HCT116 (cell line): Measurements from ENCODE around the gene CDH13. TPM values are rescaled to one million over a fixed set of nuclear protein-coding genes. Genes with fewer than 3 reads are reported as not detected.

Source experiments
- ATAC-seq: fragments of 200-7000 bp; cut with Tn5 transposase; 2 replicates; pipeline ENCODE4 v1.9.1; 2020; ENCODE audit warnings: mild to moderate bottlenecking, moderate library complexity
- BruUV-seq: library from RNA; stranded (reverse); fragments of 400-500 nt; replicated peaks from 2 replicates; lab custom pipeline; 2021; lab: Mats Ljungman, UMichigan
- CTCF ChIA-PET: fragments of 300-600 bp; sonication (Branson Sonifier 250); formaldehyde crosslinking; loops from one replicate; lab custom pipeline; 2021; ENCODE audit warnings: antibody characterized with exemption; lab: Charles Lee
- POLR2A ChIA-PET: fragments of 300-600, 350-600 bp; sonication (Branson Sonifier 250); formaldehyde crosslinking; loops from one replicate; lab custom pipeline; 2021; ENCODE audit warnings: antibody characterized with exemption; lab: Charles Lee
- RAD21 ChIA-PET, 2 experiments: fragments of 300-600 bp; sonication (Branson Sonifier 250); formaldehyde crosslinking; loops; one replicate each; lab custom pipeline; 2023; ENCODE audit warnings: low total read pairs in 2 of 2; ENCODE audit not compliant: uncharacterized antibody in 2 of 2, unreplicated experiment in 2 of 2, low non-redundant PET in 1 of 2; lab: Charles Lee
- DNase-seq: peaks from one replicate; pipeline ENCODE4 v3.0.0-alpha.2; 2010; ENCODE audit warnings: low read depth, low spot score
- H2AFZ ChIP-seq: fragments of 200-600 bp; shearing (Covaris generic), sonication (generic); 2 replicates; pipeline ENCODE4 v1.6.1; 2017; ENCODE audit warnings: low read depth, mixed run types, mixed read lengths, antibody characterized with exemption, low read length; ENCODE audit not compliant: poor library complexity, severe bottlenecking
- H3K27ac ChIP-seq: 2 replicates; pipeline ENCODE4 v1.5.1; 2012; ENCODE audit warnings: low read depth, low read length
- H3K27me3 ChIP-seq: fragments of 200-600 bp; sonication (generic); 2 replicates; pipeline ENCODE4 v1.6.1; 2016; ENCODE audit warnings: mixed run types, low read length, mixed read lengths; ENCODE audit not compliant: insufficient read depth
- H3K36me3 ChIP-seq, 2 experiments: fragments of 200-500 bp in 1 of 2; fragments of 200-600 bp in 1 of 2; sonication (Bioruptor generic) in 1 of 2; sonication (generic) in 1 of 2; 2 replicates each; pipeline versions ENCODE4 v1.5.1 to v1.6.1; 2014 to 2016; ENCODE audit warnings: low read length in 2 of 2, inconsistent platforms in 1 of 2, mixed read lengths in 1 of 2, mixed run types in 1 of 2; ENCODE audit not compliant: insufficient read depth in 2 of 2, control insufficient read depth in 1 of 2
- H3K4me1 ChIP-seq, 2 experiments: fragments of 200-600 bp in 1 of 2; sonication (generic) in 1 of 2; 2 replicates each; pipeline versions ENCODE4 v1.5.1 to v1.6.1; 2012 to 2017; ENCODE audit warnings: low read length in 2 of 2, inconsistent platforms in 1 of 2, mild to moderate bottlenecking in 1 of 2, mixed read lengths in 1 of 2, mixed run types in 1 of 2, moderate library complexity in 1 of 2; ENCODE audit not compliant: insufficient read depth in 2 of 2, control insufficient read depth in 1 of 2
- H3K4me2 ChIP-seq: fragments of 200-600 bp; sonication (generic); 2 replicates; pipeline ENCODE4 v1.6.1; 2017; ENCODE audit warnings: mixed run types, low read length, mixed read lengths
- H3K4me3 ChIP-seq, 2 experiments: fragments of 200-600 bp in 1 of 2; sonication (generic) in 1 of 2; replicated peaks in 1 of 2; 2 replicates each; pipeline ENCODE4 v1.5.1; 2011 to 2016; ENCODE audit warnings: low read length in 2 of 2, control low read depth in 1 of 2, low read depth in 1 of 2, mild to moderate bottlenecking in 1 of 2, mixed read lengths in 1 of 2, mixed run types in 1 of 2
- H3K79me2 ChIP-seq: fragments of 200-600 bp; sonication (generic); 2 replicates; pipeline ENCODE4 v1.6.1; 2017; ENCODE audit warnings: mild to moderate bottlenecking, mixed run types, low read length, moderate library complexity, mixed read lengths; ENCODE audit not compliant: insufficient read depth
- H3K9ac ChIP-seq: fragments of 200-600 bp; sonication (generic); 2 replicates; pipeline ENCODE4 v1.6.1; 2016; ENCODE audit warnings: low read length, mixed read lengths
- H3K9me2 ChIP-seq: fragments of 200-600 bp; sonication (generic), shearing (Covaris generic); 2 replicates; pipeline ENCODE4 v1.6.1; 2017; ENCODE audit warnings: mixed run types, mild to moderate bottlenecking, moderate library complexity; ENCODE audit not compliant: insufficient read depth
- H3K9me3 ChIP-seq, 2 experiments: fragments of 200-500 bp in 1 of 2; fragments of 200-600 bp in 1 of 2; sonication (Bioruptor generic) in 1 of 2; sonication (generic) in 1 of 2; 2 replicates each; pipeline ENCODE4 v1.6.1; 2014 to 2017; ENCODE audit warnings: low read length in 2 of 2, mixed read lengths in 2 of 2, inconsistent platforms in 1 of 2, low read depth in 1 of 2, mild to moderate bottlenecking in 1 of 2, mixed run types in 1 of 2, moderate library complexity in 1 of 2; ENCODE audit not compliant: control insufficient read depth in 1 of 2, insufficient read depth in 1 of 2
- H4K20me1 ChIP-seq: fragments of 200-600 bp; sonication (generic), shearing (Covaris generic); 2 replicates; pipeline ENCODE4 v1.6.1; 2017; ENCODE audit warnings: mixed run types, mild to moderate bottlenecking, moderate library complexity; ENCODE audit not compliant: insufficient read depth
- CBX3 ChIP-seq: IDR thresholded peaks from 2 replicates; pipeline ENCODE4 v1.6.1; 2012; ENCODE audit warnings: low read depth
- EGR1 ChIP-seq: IDR thresholded peaks from 2 replicates; pipeline ENCODE4 v1.6.1; 2012; ENCODE audit warnings: low read depth
- EZH2 ChIP-seq: fragments of 200-600 bp; sonication (generic); IDR thresholded peaks from 2 replicates; pipeline ENCODE4 v1.6.1; 2017; ENCODE audit warnings: antibody characterized with exemption, mixed run types
- EZH2phosphoT487 ChIP-seq: fragments of 200-600 bp; IDR thresholded peaks from 2 replicates; pipeline ENCODE4 v1.6.1; 2018; ENCODE audit warnings: antibody characterized with exemption, borderline replicate concordance
- JUND ChIP-seq: IDR thresholded peaks from 2 replicates; pipeline ENCODE4 v1.6.1; 2012
- SP1 ChIP-seq: IDR thresholded peaks from 2 replicates; pipeline ENCODE4 v1.6.1; 2012; ENCODE audit warnings: low read depth
- SRF ChIP-seq: IDR thresholded peaks from 2 replicates; pipeline ENCODE4 v1.6.1; 2012; ENCODE audit warnings: low read depth
- TCF7L2 ChIP-seq: IDR thresholded peaks from 2 replicates; pipeline ENCODE4 v1.7.0; 2011; ENCODE audit warnings: borderline replicate concordance, inconsistent platforms; ENCODE audit not compliant: insufficient read depth, insufficient read length; ENCODE audit errors: extremely low read depth
- ZFX ChIP-seq: fragments of 450-650 bp; IDR thresholded peaks from 2 replicates; pipeline ENCODE4 v1.6.1; 2017
- intact Hi-C: fragments of 100-400 bp; cut with micrococcal nuclease; formaldehyde crosslinking; loops from 2 replicates; pipeline ENCODE4 v1.10.0; 2022
- total RNA-seq: library from RNA; stranded (reverse); gene quantifications from one replicate; pipeline ENCODE4 v1.2.1, GENCODE V29; 2021; ENCODE audit not compliant: unreplicated experiment
- TF ChIP-seq, protein P1 (sequence below), 3 experiments: fragments of 200-600 bp in 1 of 3; sonication (generic) in 1 of 3; IDR thresholded peaks in 2 of 3; conservative IDR thresholded peaks in 1 of 3; 2 replicates each; pipeline ENCODE4 v1.5.1; 2012 to 2017; ENCODE audit warnings: low read depth in 2 of 3, low read length in 2 of 3, antibody characterized with exemption in 1 of 3, borderline replicate concordance in 1 of 3, control low read depth in 1 of 3, mild to moderate bottlenecking in 1 of 3, mixed read lengths in 1 of 3, mixed run types in 1 of 3, moderate library complexity in 1 of 3; ENCODE audit not compliant: insufficient read depth in 1 of 3
- TF ChIP-seq, protein P2 (sequence below): IDR thresholded peaks from 2 replicates; pipeline ENCODE4 v1.6.1; 2012; ENCODE audit warnings: low read depth

Gene CDH13
- total RNA-seq, 1 experiment from 2014 or later: not detected

DNA sequence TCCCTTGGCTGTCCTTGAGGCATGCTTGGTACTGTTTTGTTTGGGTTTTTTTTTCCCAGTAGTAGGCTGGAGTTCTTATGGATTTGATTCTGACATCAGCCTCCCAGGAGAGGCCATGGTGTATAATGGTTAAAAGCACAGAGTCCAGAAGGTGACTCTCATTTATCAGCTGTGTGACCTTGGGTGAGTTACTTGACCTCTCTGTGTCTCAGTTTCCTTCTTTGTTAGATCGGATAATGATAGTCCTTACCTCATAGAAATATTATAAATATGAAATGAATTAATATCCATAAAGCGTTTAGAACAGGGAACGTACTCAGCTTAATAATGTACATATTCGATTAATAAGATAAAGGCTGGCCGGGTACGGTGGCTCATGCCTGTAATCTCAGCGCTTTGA lies 810.3 kb downstream of the CDH13 start (continued):
- TF ChIP-seq, protein P1, sequence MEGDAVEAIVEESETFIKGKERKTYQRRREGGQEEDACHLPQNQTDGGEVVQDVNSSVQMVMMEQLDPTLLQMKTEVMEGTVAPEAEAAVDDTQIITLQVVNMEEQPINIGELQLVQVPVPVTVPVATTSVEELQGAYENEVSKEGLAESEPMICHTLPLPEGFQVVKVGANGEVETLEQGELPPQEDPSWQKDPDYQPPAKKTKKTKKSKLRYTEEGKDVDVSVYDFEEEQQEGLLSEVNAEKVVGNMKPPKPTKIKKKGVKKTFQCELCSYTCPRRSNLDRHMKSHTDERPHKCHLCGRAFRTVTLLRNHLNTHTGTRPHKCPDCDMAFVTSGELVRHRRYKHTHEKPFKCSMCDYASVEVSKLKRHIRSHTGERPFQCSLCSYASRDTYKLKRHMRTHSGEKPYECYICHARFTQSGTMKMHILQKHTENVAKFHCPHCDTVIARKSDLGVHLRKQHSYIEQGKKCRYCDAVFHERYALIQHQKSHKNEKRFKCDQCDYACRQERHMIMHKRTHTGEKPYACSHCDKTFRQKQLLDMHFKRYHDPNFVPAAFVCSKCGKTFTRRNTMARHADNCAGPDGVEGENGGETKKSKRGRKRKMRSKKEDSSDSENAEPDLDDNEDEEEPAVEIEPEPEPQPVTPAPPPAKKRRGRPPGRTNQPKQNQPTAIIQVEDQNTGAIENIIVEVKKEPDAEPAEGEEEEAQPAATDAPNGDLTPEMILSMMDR (IDR thresholded peaks at IDR 0.05 in 2 of 3, conservative IDR thresholded peaks at IDR 0.05 in 1 of 3; ENCODE audit: borderline replicate concordance in 1 of 3, insufficient read depth in 1 of 3, low read depth in 2 of 3, low read length in 2 of 3): no peak
- no peak for TF ChIP-seq EGR1
- no peak for TF ChIP-seq JUND
- TF ChIP-seq SRF: no peak

DNA sequence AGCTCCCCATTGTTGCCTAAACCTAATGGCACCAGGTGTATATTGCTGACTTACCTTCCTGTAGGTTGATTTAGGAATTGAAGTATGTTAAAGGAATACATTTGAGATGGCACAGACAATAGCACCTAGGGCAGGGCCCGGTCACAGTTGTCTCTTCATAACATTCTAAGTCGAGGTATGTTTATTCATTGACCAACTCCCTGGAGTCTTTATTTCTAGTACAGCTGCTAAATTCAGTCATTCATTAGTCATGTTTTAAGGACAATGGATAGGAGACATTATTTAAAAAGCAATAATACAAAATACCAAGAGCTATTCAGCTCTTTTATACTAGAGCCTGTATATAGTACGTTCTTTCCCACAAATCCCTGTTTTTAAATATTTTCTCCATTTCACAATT lies 811.6 kb downstream of the CDH13 start:
- POLR2A ChIA-PET: no interaction called here
- H3K36me3 ChIP-seq: no peaks in the 10 kb centered on the region
- CTCF ChIA-PET: no interaction called here
- DNase-seq (no peak), ATAC-seq (no peak)
- H4K20me1 ChIP-seq: no peaks in the 10 kb centered on the region
- TF ChIP-seq EGR1 (no peak), EZH2phosphoT487 (no peak), TCF7L2 (no peak), ZFX (no peak)
- no peaks in the 10 kb centered on the region for H3K79me2 ChIP-seq
- no peak overlapping the region for H3K27ac ChIP-seq
- H3K4me1 ChIP-seq: no peaks in the 10 kb centered on the region
- no TSS peak for BruUV-seq
- no peaks in the 10 kb centered on the region for H3K9me2 ChIP-seq
- H3K9me3 ChIP-seq: no peaks in the 10 kb centered on the region
- RAD21 ChIA-PET: interaction anchor here in 1 of 2 experiments (0.6 kb wide), 1 partner anchor 724 kb away, joined by 4 read pairs; no protein-coding TSS in a partner anchor
- intact Hi-C loops: no loop called here
- H3K27me3 ChIP-seq: no peaks in the 10 kb centered on the region; the same call in 1 of the 2 replicates
- no peak overlapping the region for H3K4me2 ChIP-seq
- H2AFZ ChIP-seq: no peak overlapping the region
- H3K9ac ChIP-seq: no peak overlapping the region
- H3K4me3 ChIP-seq: no peak overlapping the region

DNA sequence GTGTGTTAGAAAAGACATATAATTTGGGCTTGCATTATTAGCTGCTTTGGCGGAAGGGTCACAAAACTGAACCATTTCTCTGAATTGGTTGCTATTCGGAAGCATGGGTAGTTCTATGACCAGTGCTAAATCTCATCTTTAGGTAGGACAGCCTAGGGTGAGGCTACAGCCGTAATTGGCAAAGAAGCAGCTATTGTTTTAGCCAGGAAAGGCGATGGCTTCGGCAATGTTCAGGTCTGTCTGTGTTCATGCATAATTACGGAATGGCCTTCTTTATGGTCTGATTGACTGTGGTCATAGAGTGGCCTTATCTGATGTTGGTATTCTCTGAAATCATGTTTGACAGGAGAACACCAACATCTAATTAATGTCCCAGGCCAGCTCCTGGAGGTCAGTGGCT lies 812.6 kb downstream of the CDH13 start:
- ChIA-PET RAD21 (no interaction called here), CTCF (no interaction called here), POLR2A (no interaction called here)
- Histone ChIP-seq H3K9me3 (no peaks in the 10 kb centered on the region), H3K4me1 (no peaks in the 10 kb centered on the region), H3K27ac (no peak overlapping the region), H2AFZ (no peak overlapping the region), H3K9me2 (no peaks in the 10 kb centered on the region), H4K20me1 (no peaks in the 10 kb centered on the region), H3K27me3 (no peaks in the 10 kb centered on the region; the same call in 1 of the 2 replicates), H3K4me3 (no peak overlapping the region), H3K79me2 (no peaks in the 10 kb centered on the region), H3K9ac (no peak overlapping the region), H3K36me3 (no peaks in the 10 kb centered on the region), H3K4me2 (no peak overlapping the region)
- intact Hi-C loops: no loop called here
- DNase-seq (no peak), ATAC-seq (no peak)
- BruUV-seq: no TSS peak
- TF ChIP-seq SP1: no peak
- no peak for TF ChIP-seq EZH2
- TF ChIP-seq, protein P1 (IDR thresholded peaks at IDR 0.05 in 2 of 3, conservative IDR thresholded peaks at IDR 0.05 in 1 of 3; ENCODE audit: borderline replicate concordance in 1 of 3, insufficient read depth in 1 of 3, low read depth in 2 of 3, low read length in 2 of 3): no peak
- TF ChIP-seq CBX3: no peak
- TF ChIP-seq SRF: no peak
- TF ChIP-seq, protein P2, sequence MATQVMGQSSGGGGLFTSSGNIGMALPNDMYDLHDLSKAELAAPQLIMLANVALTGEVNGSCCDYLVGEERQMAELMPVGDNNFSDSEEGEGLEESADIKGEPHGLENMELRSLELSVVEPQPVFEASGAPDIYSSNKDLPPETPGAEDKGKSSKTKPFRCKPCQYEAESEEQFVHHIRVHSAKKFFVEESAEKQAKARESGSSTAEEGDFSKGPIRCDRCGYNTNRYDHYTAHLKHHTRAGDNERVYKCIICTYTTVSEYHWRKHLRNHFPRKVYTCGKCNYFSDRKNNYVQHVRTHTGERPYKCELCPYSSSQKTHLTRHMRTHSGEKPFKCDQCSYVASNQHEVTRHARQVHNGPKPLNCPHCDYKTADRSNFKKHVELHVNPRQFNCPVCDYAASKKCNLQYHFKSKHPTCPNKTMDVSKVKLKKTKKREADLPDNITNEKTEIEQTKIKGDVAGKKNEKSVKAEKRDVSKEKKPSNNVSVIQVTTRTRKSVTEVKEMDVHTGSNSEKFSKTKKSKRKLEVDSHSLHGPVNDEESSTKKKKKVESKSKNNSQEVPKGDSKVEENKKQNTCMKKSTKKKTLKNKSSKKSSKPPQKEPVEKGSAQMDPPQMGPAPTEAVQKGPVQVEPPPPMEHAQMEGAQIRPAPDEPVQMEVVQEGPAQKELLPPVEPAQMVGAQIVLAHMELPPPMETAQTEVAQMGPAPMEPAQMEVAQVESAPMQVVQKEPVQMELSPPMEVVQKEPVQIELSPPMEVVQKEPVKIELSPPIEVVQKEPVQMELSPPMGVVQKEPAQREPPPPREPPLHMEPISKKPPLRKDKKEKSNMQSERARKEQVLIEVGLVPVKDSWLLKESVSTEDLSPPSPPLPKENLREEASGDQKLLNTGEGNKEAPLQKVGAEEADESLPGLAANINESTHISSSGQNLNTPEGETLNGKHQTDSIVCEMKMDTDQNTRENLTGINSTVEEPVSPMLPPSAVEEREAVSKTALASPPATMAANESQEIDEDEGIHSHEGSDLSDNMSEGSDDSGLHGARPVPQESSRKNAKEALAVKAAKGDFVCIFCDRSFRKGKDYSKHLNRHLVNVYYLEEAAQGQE: no peak
